H9 (cell line): Measurements from ENCODE around the gene ACVR2B. TPM values are rescaled to one million over a fixed set of nuclear protein-coding genes. Genes with fewer than 3 reads are reported as not detected.

Experiments
- DNase-seq: peaks from one replicate; pipeline ENCODE4 v3.0.0-alpha.2; 2017
- H2AFZ ChIP-seq: one replicate; pipeline ENCODE4 v1.6.1; 2013; ENCODE audit warnings: mild to moderate bottlenecking, low read length, control low read depth, moderate library complexity
- H2AK5ac ChIP-seq: 2 replicates; pipeline ENCODE4 v1.6.1; 2013; ENCODE audit warnings: low read length, control low read depth, mixed read lengths; ENCODE audit not compliant: insufficient read length
- H2BK120ac ChIP-seq: one replicate; pipeline ENCODE4 v1.6.1; 2013; ENCODE audit warnings: low read depth, mild to moderate bottlenecking, low read length, control low read depth, inconsistent platforms; ENCODE audit not compliant: poor library complexity, severe bottlenecking
- H2BK12ac ChIP-seq: 2 replicates; pipeline ENCODE4 v1.6.1; 2013; ENCODE audit warnings: low read length, control low read depth, mixed read lengths, low read depth; ENCODE audit not compliant: insufficient read length
- H2BK15ac ChIP-seq: 2 replicates; pipeline ENCODE4 v1.6.1; 2013; ENCODE audit warnings: low read depth, low read length, control low read depth
- H2BK20ac ChIP-seq: one replicate; pipeline ENCODE4 v1.6.1; 2013; ENCODE audit warnings: low read depth, mild to moderate bottlenecking, low read length, control low read depth, inconsistent platforms; ENCODE audit not compliant: poor library complexity, severe bottlenecking
- H2BK5ac ChIP-seq: 2 replicates; pipeline ENCODE4 v1.6.1; 2013; ENCODE audit warnings: low read length, control low read depth, mixed read lengths; ENCODE audit not compliant: insufficient read length
- H3K14ac ChIP-seq: 2 replicates; pipeline ENCODE4 v1.6.1; 2013; ENCODE audit warnings: low read length, control low read depth; ENCODE audit not compliant: insufficient read depth
- H3K18ac ChIP-seq: 2 replicates; pipeline ENCODE4 v1.6.1; 2013; ENCODE audit warnings: low read depth, mild to moderate bottlenecking, mixed read lengths, low read length, control low read depth; ENCODE audit not compliant: insufficient read length
- H3K23ac ChIP-seq: 2 replicates; pipeline ENCODE4 v1.6.1; 2013; ENCODE audit warnings: low read length, control low read depth, mixed read lengths, low read depth; ENCODE audit not compliant: insufficient read length
- H3K23me2 ChIP-seq: 2 replicates; pipeline ENCODE4 v1.6.1; 2013; ENCODE audit warnings: low read depth, mild to moderate bottlenecking, mixed read lengths, low read length, control low read depth; ENCODE audit not compliant: insufficient read length, poor library complexity, severe bottlenecking
- H3K27ac ChIP-seq: 2 replicates; pipeline ENCODE4 v1.5.1; 2013; ENCODE audit warnings: low read length, control low read depth, mixed read lengths, low read depth; ENCODE audit not compliant: insufficient read length
- H3K27me3 ChIP-seq: 2 replicates; pipeline ENCODE4 v1.6.1; 2013; ENCODE audit warnings: low read length, control low read depth, inconsistent platforms; ENCODE audit not compliant: insufficient read depth
- H3K4ac ChIP-seq: 2 replicates; pipeline ENCODE4 v1.6.1; 2013; ENCODE audit warnings: low read depth, mild to moderate bottlenecking, control low read depth, inconsistent platforms, low read length, moderate library complexity
- H3K4me1 ChIP-seq: 2 replicates; pipeline ENCODE4 v1.6.1; 2013; ENCODE audit warnings: low read length, control low read depth, inconsistent platforms; ENCODE audit not compliant: insufficient read depth
- H3K4me2 ChIP-seq: 2 replicates; pipeline ENCODE4 v1.6.1; 2013; ENCODE audit warnings: low read length, control low read depth, mixed read lengths; ENCODE audit not compliant: insufficient read length, insufficient read depth
- H3K56ac ChIP-seq: 2 replicates; pipeline ENCODE4 v1.6.1; 2013; ENCODE audit warnings: low read depth, mild to moderate bottlenecking, mixed read lengths, low read length, control low read depth; ENCODE audit not compliant: insufficient read length
- H3K79me1 ChIP-seq: 2 replicates; pipeline ENCODE4 v1.6.1; 2013; ENCODE audit warnings: low read depth, mild to moderate bottlenecking, moderate library complexity, low read length, control low read depth, inconsistent platforms; ENCODE audit not compliant: insufficient read depth, poor library complexity, severe bottlenecking
- H3K79me2 ChIP-seq: 2 replicates; pipeline ENCODE4 v1.6.1; 2013; ENCODE audit warnings: low read length, control low read depth, inconsistent platforms; ENCODE audit not compliant: insufficient read depth
- H3K9ac ChIP-seq: 2 replicates; pipeline ENCODE4 v1.6.1; 2013; ENCODE audit warnings: low read length, control low read depth, mixed read lengths; ENCODE audit not compliant: insufficient read length; ENCODE audit errors: extremely low read depth
- H3K9me3 ChIP-seq: one replicate; pipeline ENCODE4 v1.6.1; 2013; ENCODE audit warnings: low read depth, low read length, inconsistent platforms; ENCODE audit not compliant: control insufficient read depth
- H3T11ph ChIP-seq: one replicate; pipeline ENCODE4 v1.6.1; 2013; ENCODE audit warnings: mild to moderate bottlenecking, low read length, control low read depth, inconsistent platforms
- H4K20me1 ChIP-seq: one replicate; pipeline ENCODE4 v1.6.1; 2013; ENCODE audit not compliant: control insufficient read depth, insufficient read length, insufficient read depth
- H4K5ac ChIP-seq: 2 replicates; pipeline ENCODE4 v1.6.1; 2013; ENCODE audit warnings: low read depth, mild to moderate bottlenecking, mixed read lengths, low read length, control low read depth; ENCODE audit not compliant: insufficient read length
- H4K8ac ChIP-seq: replicated peaks from 2 replicates; pipeline ENCODE4 v1.6.1; 2013; ENCODE audit warnings: low read length, control low read depth, mixed read lengths, low read depth; ENCODE audit not compliant: insufficient read length
- H4K91ac ChIP-seq: 2 replicates; pipeline ENCODE4 v1.6.1; 2013; ENCODE audit warnings: low read depth, mild to moderate bottlenecking, moderate library complexity, mixed read lengths, low read length, control low read depth; ENCODE audit not compliant: insufficient read length
- H3K27ac Mint-ChIP-seq, 3 experiments: 2 replicates in 2 of 3; 3 replicates in 1 of 3; pipeline ENCODE4 v1.8.0; 2020 to 2021; ENCODE audit warnings: mixed read lengths in 3 of 3, mild to moderate bottlenecking in 1 of 3, moderate library complexity in 1 of 3
- H3K27me3 Mint-ChIP-seq: 2 replicates; pipeline ENCODE4 v1.8.0; 2021; ENCODE audit warnings: low read depth, mild to moderate bottlenecking, moderate library complexity, mixed read lengths
- H3K36me3 Mint-ChIP-seq, 3 experiments: 2 replicates in 2 of 3; 3 replicates in 1 of 3; pipeline ENCODE4 v1.8.0; 2020 to 2021; ENCODE audit warnings: low read depth in 3 of 3, mixed read lengths in 3 of 3; ENCODE audit not compliant: insufficient read depth in 1 of 3
- H3K4me1 Mint-ChIP-seq, 2 experiments: 2 replicates each; pipeline ENCODE4 v1.8.0; 2020; ENCODE audit warnings: mixed read lengths in 2 of 2
- H3K4me3 Mint-ChIP-seq, 2 experiments: 2 replicates in 1 of 2; 3 replicates in 1 of 2; pipeline ENCODE4 v1.8.0; 2020 to 2021; ENCODE audit warnings: mild to moderate bottlenecking in 2 of 2, mixed read lengths in 2 of 2, moderate library complexity in 1 of 2
- H3K9me3 Mint-ChIP-seq, 2 experiments: 2 replicates in 1 of 2; 3 replicates in 1 of 2; pipeline ENCODE4 v1.8.0; 2020; ENCODE audit warnings: mild to moderate bottlenecking in 2 of 2, mixed read lengths in 2 of 2, moderate library complexity in 1 of 2
- CTCF ChIP-seq: fragments of 200-600 bp; sonication (generic); conservative IDR thresholded peaks from 3 replicates; pipeline ENCODE4 v1.8.0; 2021; ENCODE audit warnings: antibody characterized with exemption, mild to moderate bottlenecking
- WGBS: extraction: QIAGEN DNeasy Blood & Tissue Kit; methylation state at CpG from one replicate; pipeline ENCODE4 v1.1.7; 2013; ENCODE audit warnings: missing lambda C conversion rate, low lambda C conversion rate, mixed read lengths; ENCODE audit not compliant: insufficient read length; ENCODE audit errors: extremely low coverage; 5-methylcytosine and 5-hydroxymethylcytosine counted together
- total RNA-seq: library from RNA; stranded (reverse); gene quantifications from 2 replicates; pipeline ENCODE4 v1.2.1, GENCODE V29; 2021

Gene ACVR2B
- total RNA-seq, 1 experiment from 2014 or later = 105 TPM

- Mint-ChIP-seq H3K4me1 (no peaks in the 10 kb centered on the region), H3K4me3 (no peak overlapping the region), H3K36me3 (peaks cover 37 to 54% (median 53%) of the 10 kb centered on the region in 3 experiments), H3K9me3 (peaks cover 24 to 33% of the 10 kb centered on the region in 2 experiments), H3K27me3 (peaks cover 4% of the 10 kb centered on the region; the same call in 1 of the 2 replicates), H3K27ac (no peak overlapping the region)
- Histone ChIP-seq H3T11ph (no peak overlapping the region), H4K91ac (no peak overlapping the region), H3K56ac (no peak overlapping the region), H3K4me2 (no peak overlapping the region), H3K4ac (no peak overlapping the region), H2BK5ac (no peak overlapping the region), H2AFZ (no peak overlapping the region), H3K9ac (no peak overlapping the region), H3K14ac (no peak overlapping the region), H3K79me1 (no peaks in the 10 kb centered on the region), H3K27me3 (no peaks in the 10 kb centered on the region), H2AK5ac (no peak overlapping the region), H3K18ac (no peak overlapping the region), H3K23me2 (no peaks in the 10 kb centered on the region), H3K79me2 (no peaks in the 10 kb centered on the region), H3K4me1 (no peaks in the 10 kb centered on the region), H3K23ac (no peak overlapping the region), H3K27ac (no peak overlapping the region), H2BK120ac (no peak overlapping the region), H4K8ac (no peak overlapping the region), H4K20me1 (no peaks in the 10 kb centered on the region), H3K9me3 (peaks cover 9% of the 10 kb centered on the region), H4K5ac (no peak overlapping the region), H2BK12ac (no peak overlapping the region), H2BK15ac (no peak overlapping the region), H2BK20ac (no peak overlapping the region)
- no peak for DNase-seq
- TF ChIP-seq CTCF = no peak
- no CpG with 5 or more reads among the region's 5 CpGs for WGBS
These were observed 49.4 kb upstream of the ACVR2B start for GRCh38 chr3:38404286-38404685.
